T-cell (primary cell): Measurements from ENCODE around the gene HK3. TPM values are rescaled to one million over a fixed set of nuclear protein-coding genes. Genes with fewer than 3 reads are reported as not detected.

Experiments used
- ATAC-seq, 4 experiments: fragments of 200-7000 bp in 3 of 4; fragments of 150-1000 bp in 1 of 4; cut with Tn5 transposase; replicated peaks in 1 of 4; 1 replicate in 3 of 4; 2 replicates in 1 of 4; pipeline ENCODE4 v1.10.0; 2021; ENCODE audit warnings: moderate library complexity in 3 of 4, mild to moderate bottlenecking in 2 of 4, moderate number of reproducible peaks in 1 of 4
- CTCF ChIA-PET, 2 donors: fragments of 300-600 bp; sonication (Branson Sonifier 250); formaldehyde crosslinking; loops; one replicate each; lab custom pipeline; 2022; ENCODE audit warnings: antibody characterized with exemption in 2 of 2; lab: Charles Lee
- POLR2A ChIA-PET, 2 donors: fragments of 300-600 bp; sonication (Branson Sonifier 250); formaldehyde crosslinking; loops; one replicate each; lab custom pipeline; 2022; ENCODE audit warnings: antibody characterized with exemption in 2 of 2; lab: Charles Lee
- DNase-seq, 35 experiments: peaks; one replicate each; pipeline versions ENCODE4 v3.0.0 to v3.0.0-alpha.2; 2013 to 2023
- H3K27ac ChIP-seq: one replicate; pipeline ENCODE4 v1.5.1; 2013; ENCODE audit warnings: low read length
- H3K27me3 ChIP-seq, 2 experiments: replicated peaks in 1 of 2; 1 replicate in 1 of 2; 2 replicates in 1 of 2; pipeline versions ENCODE4 v1.6.1 to v1.7.0; 2013; ENCODE audit warnings: low read length in 1 of 2, mixed read lengths in 1 of 2; ENCODE audit not compliant: control insufficient read depth in 2 of 2, insufficient read depth in 2 of 2; ENCODE audit errors: extremely low read depth in 1 of 2
- H3K36me3 ChIP-seq, 2 donors: 1 replicate in 1 of 2; 2 replicates in 1 of 2; pipeline versions ENCODE4 v1.6.1 to v1.7.0; 2013; ENCODE audit warnings: low read length in 1 of 2; ENCODE audit not compliant: control insufficient read depth in 2 of 2, insufficient read depth in 1 of 2; ENCODE audit errors: extremely low read depth in 1 of 2
- H3K4me1 ChIP-seq, 2 experiments: 1 replicate in 1 of 2; 2 replicates in 1 of 2; pipeline versions ENCODE4 v1.6.1 to v1.7.0; 2013; ENCODE audit warnings: low read length in 2 of 2, mixed read lengths in 1 of 2; ENCODE audit not compliant: insufficient read depth in 2 of 2, control insufficient read depth in 1 of 2; ENCODE audit errors: extremely low read depth in 1 of 2
- H3K4me3 ChIP-seq, 2 donors: 1 replicate in 1 of 2; 2 replicates in 1 of 2; pipeline versions ENCODE4 v1.5.1 to v1.7.0; 2013; ENCODE audit warnings: mild to moderate bottlenecking in 2 of 2, low read length in 1 of 2, moderate library complexity in 1 of 2; ENCODE audit not compliant: control insufficient read depth in 1 of 2; ENCODE audit errors: extremely low read depth in 1 of 2
- H3K9me3 ChIP-seq: 2 replicates; pipeline ENCODE4 v1.7.0; 2013
- H3K27ac Mint-ChIP-seq, 2 donors: one replicate each; pipeline ENCODE4 v1.8.0; 2020 to 2021; ENCODE audit warnings: mild to moderate bottlenecking in 2 of 2, mixed read lengths in 2 of 2
- H3K27me3 Mint-ChIP-seq, 2 donors: one replicate each; pipeline ENCODE4 v1.8.0; 2021 to 2022; ENCODE audit warnings: mixed read lengths in 2 of 2
- H3K36me3 Mint-ChIP-seq: one replicate; pipeline ENCODE4 v1.8.0; 2021; ENCODE audit warnings: mixed read lengths
- H3K4me1 Mint-ChIP-seq, 3 donors: one replicate each; pipeline ENCODE4 v1.8.0; 2020 to 2022; ENCODE audit warnings: mixed read lengths in 3 of 3, mild to moderate bottlenecking in 1 of 3
- H3K4me3 Mint-ChIP-seq, 3 donors: one replicate each; pipeline ENCODE4 v1.8.0; 2020 to 2022; ENCODE audit warnings: mild to moderate bottlenecking in 3 of 3, mixed read lengths in 3 of 3, moderate library complexity in 3 of 3
- H3K9me3 Mint-ChIP-seq, 3 donors: one replicate each; pipeline ENCODE4 v1.8.0; 2020 to 2022; ENCODE audit warnings: mixed read lengths in 3 of 3
- WGBS: methylation state at CpG from one replicate; pipeline ENCODE4 v1.1.5; 2013; ENCODE audit warnings: missing lambda C conversion rate; ENCODE audit not compliant: insufficient coverage; 5-methylcytosine and 5-hydroxymethylcytosine counted together
- total RNA-seq, 35 experiments: library from RNA in 6 of 35; stranded (reverse) in 6 of 35; fragments of 120-200 nt in 1 of 35; gene quantifications; one replicate each; pipeline versions ENCODE4 v1.2.1 to v1.2.4 and lab custom pipeline; 2013 to 2026

Gene HK3
- total RNA-seq, 5 donors from 2014 or later (not counting 1 experiment from before 2014, with no cell fraction given) = 0.16 to 0.85 (median 0.44) TPM

GRCh38 chr5:176900780-176901204 is 1.6 kb upstream of the HK3 start:
- ChIA-PET POLR2A (no interaction called here), CTCF (no interaction called here)
- Histone ChIP-seq H3K36me3 (peaks cover 8 to 34% of the 10 kb centered on the region in 2 donors), H3K4me1 (peaks cover 5 to 9% of the 10 kb centered on the region in 2 experiments), H3K9me3 (no peaks in the 10 kb centered on the region), H3K4me3 (no peak overlapping the region), H3K27ac (no peak overlapping the region), H3K27me3 (peaks cover 0 to 3% of the 10 kb centered on the region in 2 experiments)
- Mint-ChIP-seq H3K9me3 (no peaks in the 10 kb centered on the region), H3K27me3 (no peaks in the 10 kb centered on the region), H3K4me1 (peaks cover 10 to 13% (median 12%) of the 10 kb centered on the region in 3 donors), H3K36me3 (peaks cover 27% of the 10 kb centered on the region), H3K4me3 (no peak overlapping the region), H3K27ac (no peak overlapping the region)
- ATAC-seq = no peak
- no peak for DNase-seq
- WGBS = 94% methylated on average over 2 of the region's 7 CpGs

DNA sequence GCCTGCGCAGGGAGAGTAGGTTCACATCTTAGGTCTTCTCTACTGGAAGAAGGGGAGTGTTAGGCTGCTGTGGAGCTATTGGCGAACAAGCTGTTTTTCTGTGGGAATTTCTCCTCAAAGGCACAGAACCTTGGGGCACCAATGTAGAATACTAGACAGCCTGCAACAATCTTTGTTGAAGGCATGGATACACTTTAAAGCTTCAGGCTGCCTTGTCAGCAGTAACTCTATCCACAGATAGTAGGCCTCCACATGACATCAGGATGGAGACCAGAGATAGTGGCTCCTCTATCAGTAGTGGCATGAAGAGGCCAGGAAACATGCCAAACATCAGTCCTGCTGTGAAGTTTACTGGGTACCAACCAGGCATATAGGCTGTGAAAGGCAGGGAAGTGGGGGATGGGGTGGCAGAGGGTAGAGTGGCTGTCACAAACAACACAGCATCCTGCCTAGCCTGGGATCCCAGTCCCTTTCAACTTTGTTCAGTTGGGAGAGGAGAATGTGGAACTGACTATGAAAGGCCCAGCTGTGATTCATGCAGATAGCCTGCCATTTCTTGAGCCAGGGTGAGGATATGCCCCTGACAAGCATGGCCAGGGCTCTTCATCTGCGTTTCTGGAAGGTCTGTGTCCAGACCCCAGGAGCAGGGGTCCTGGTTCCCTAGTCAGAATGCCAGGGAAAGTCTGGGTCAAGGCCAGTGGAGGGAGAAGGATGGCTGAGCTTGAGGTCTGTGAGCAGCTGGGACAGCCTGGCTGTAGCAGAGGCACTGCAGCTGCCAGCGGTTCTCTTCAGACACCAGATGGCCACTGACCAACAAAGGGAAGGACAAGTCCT is 1.0 kb upstream of the HK3 start:
- H3K36me3 ChIP-seq = peaks cover 8 to 27% of the 10 kb centered on the region in 2 donors
- Mint-ChIP-seq H3K36me3 (peaks cover 21% of the 10 kb centered on the region), H3K4me3 (no peak overlapping the region), H3K4me1 (peaks cover 10 to 13% (median 12%) of the 10 kb centered on the region in 3 donors), H3K27me3 (no peaks in the 10 kb centered on the region), H3K9me3 (no peaks in the 10 kb centered on the region), H3K27ac (no peak overlapping the region)
- no peak overlapping the region for H3K27ac ChIP-seq
- ChIA-PET POLR2A (interaction anchor here in 1 of 2 donors (1.0 kb wide), 1 partner anchor 1513 kb away, joined by 3 read pairs; no protein-coding TSS in a partner anchor), CTCF (no interaction called here)
- peaks cover 0 to 3% of the 10 kb centered on the region in 2 experiments for H3K27me3 ChIP-seq
- H3K4me3 ChIP-seq = no peak overlapping the region
- no peak for DNase-seq
- peak in 1 of 4 experiments; percentile 29 for ATAC-seq
- H3K4me1 ChIP-seq = peaks cover 5 to 9% of the 10 kb centered on the region in 2 experiments
- H3K9me3 ChIP-seq = no peaks in the 10 kb centered on the region
- WGBS = 100% methylated on average over 3 of the region's 4 CpGs

DNA sequence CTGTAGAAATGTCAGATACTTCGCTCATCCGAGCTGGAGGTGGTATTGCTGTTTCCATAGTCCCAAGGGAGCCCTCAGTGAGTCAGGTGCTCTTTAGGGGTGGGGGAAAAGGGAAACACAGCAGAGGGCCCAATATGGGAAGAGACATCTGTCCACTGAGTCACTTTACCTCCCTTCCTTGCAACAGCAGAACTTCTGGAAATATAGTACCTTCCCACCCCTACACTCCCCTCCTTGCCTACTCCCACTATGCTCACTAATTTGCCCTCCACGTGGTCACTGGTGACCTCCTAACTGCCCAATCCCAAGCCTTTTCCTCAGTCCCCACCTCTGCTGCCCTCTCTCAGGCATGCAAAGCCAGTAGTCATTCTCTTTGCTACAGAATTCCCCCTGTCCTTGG is 1.9 kb downstream of the HK3 start:
- H3K27ac Mint-ChIP-seq = no peak overlapping the region
- peaks cover 2% of the 10 kb centered on the region for H3K36me3 Mint-ChIP-seq
- H3K4me3 ChIP-seq = no peak overlapping the region
- POLR2A ChIA-PET = no interaction called here
- no peaks in the 10 kb centered on the region for H3K9me3 ChIP-seq
- H3K9me3 Mint-ChIP-seq = no peaks in the 10 kb centered on the region
- peaks cover 0 to under 1% of the 10 kb centered on the region in 2 donors for H3K36me3 ChIP-seq
- CTCF ChIA-PET = no interaction called here
- no peak overlapping the region for H3K27ac ChIP-seq
- peaks cover 0 to 7% of the 10 kb centered on the region in 2 experiments for H3K27me3 ChIP-seq
- 20% methylated on average over 1 of the region's 3 CpGs for WGBS
- DNase-seq (no peak), ATAC-seq (no peak)
- peaks cover 10 to 13% (median 12%) of the 10 kb centered on the region in 3 donors for H3K4me1 Mint-ChIP-seq
- H3K4me1 ChIP-seq = peaks cover 5 to 9% of the 10 kb centered on the region in 2 experiments
- no peak overlapping the region for H3K4me3 Mint-ChIP-seq
- no peaks in the 10 kb centered on the region for H3K27me3 Mint-ChIP-seq

DNA sequence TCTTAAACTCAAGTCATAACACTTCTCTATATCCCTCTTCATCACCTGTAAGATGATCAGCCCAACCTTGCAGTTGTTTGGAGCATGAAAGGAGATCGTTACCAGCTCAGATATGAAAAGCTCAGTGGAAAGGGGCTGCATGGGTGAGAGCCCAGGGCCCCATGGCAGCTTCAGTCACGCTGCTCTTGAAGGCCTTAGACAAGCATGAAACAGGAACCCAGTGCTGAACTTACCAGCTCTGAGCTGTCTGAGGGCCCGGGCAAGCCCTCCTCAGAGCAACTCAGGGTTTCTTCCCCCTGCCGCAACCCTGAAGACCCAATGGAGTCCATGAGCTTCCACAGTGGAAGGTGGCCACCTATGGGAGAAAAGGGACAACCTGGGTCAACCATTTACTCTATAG is 3.3 kb downstream of the HK3 start:
- WGBS = 75% methylated on average over 2 of the region's 4 CpGs
- no peak for ATAC-seq
- Histone ChIP-seq H3K36me3 (no peaks in the 10 kb centered on the region), H3K4me3 (no peak overlapping the region), H3K27me3 (peaks cover 0 to 15% of the 10 kb centered on the region in 2 experiments), H3K27ac (no peak overlapping the region), H3K4me1 (peaks cover 5 to 9% of the 10 kb centered on the region in 2 experiments), H3K9me3 (no peaks in the 10 kb centered on the region)
- no peaks in the 10 kb centered on the region for H3K36me3 Mint-ChIP-seq
- H3K4me1 Mint-ChIP-seq = peaks cover 10 to 13% (median 12%) of the 10 kb centered on the region in 3 donors
- peaks cover 2 to 9% of the 10 kb centered on the region in 2 donors for H3K27me3 Mint-ChIP-seq
- H3K4me3 Mint-ChIP-seq = no peak overlapping the region
- CTCF ChIA-PET = interaction anchor here in 1 of 2 donors (0.6 kb wide), 1 partner anchor 1058 kb away, joined by 5 read pairs; no protein-coding TSS in a partner anchor
- H3K27ac Mint-ChIP-seq = no peak overlapping the region
- POLR2A ChIA-PET = no interaction called here
- no peaks in the 10 kb centered on the region for H3K9me3 Mint-ChIP-seq
- no peak for DNase-seq

GRCh38 chr5:176894298-176894697 is 4.8 kb downstream of the HK3 start:
- Histone ChIP-seq H3K27me3 (peaks cover 0 to 26% of the 10 kb centered on the region in 2 experiments), H3K27ac (no peak overlapping the region), H3K4me3 (no peak overlapping the region), H3K4me1 (peaks cover 3 to 4% of the 10 kb centered on the region in 2 experiments), H3K9me3 (no peaks in the 10 kb centered on the region), H3K36me3 (no peaks in the 10 kb centered on the region)
- H3K4me3 Mint-ChIP-seq = no peak overlapping the region
- DNase-seq = no peak
- no peak for ATAC-seq
- H3K27ac Mint-ChIP-seq = no peak overlapping the region
- H3K4me1 Mint-ChIP-seq = peaks cover 4 to 8% (median 5%) of the 10 kb centered on the region in 3 donors
- H3K36me3 Mint-ChIP-seq = no peaks in the 10 kb centered on the region
- ChIA-PET POLR2A (no interaction called here), CTCF (no interaction called here)
- H3K9me3 Mint-ChIP-seq = no peaks in the 10 kb centered on the region
- H3K27me3 Mint-ChIP-seq = peaks cover 2 to 9% of the 10 kb centered on the region in 2 donors
- 88% methylated on average over 6 of the region's 6 CpGs for WGBS

- H3K4me3 Mint-ChIP-seq = no peak overlapping the region
- H3K4me1 ChIP-seq = peaks cover 0 to 4% of the 10 kb centered on the region in 2 experiments
These were observed 6.5 kb downstream of the HK3 start for GRCh38 chr5:176892663-176893062.

More at GRCh38 chr5:176892663-176893062, 6.5 kb downstream of the HK3 start:
- POLR2A ChIA-PET = no interaction called here
- H3K4me1 Mint-ChIP-seq = no peaks in the 10 kb centered on the region
- Histone ChIP-seq H3K9me3 (no peaks in the 10 kb centered on the region), H3K4me3 (no peak overlapping the region), H3K27me3 (peaks cover 0 to 31% of the 10 kb centered on the region in 2 experiments), H3K27ac (no peak overlapping the region), H3K36me3 (no peaks in the 10 kb centered on the region)
- no peaks in the 10 kb centered on the region for H3K36me3 Mint-ChIP-seq
- peaks cover 2 to 9% of the 10 kb centered on the region in 2 donors for H3K27me3 Mint-ChIP-seq
- WGBS = no CpG with 5 or more reads among the region's 3 CpGs
- ATAC-seq (no peak), DNase-seq (peak in 1 of 35 experiments; percentile 9)
- no peaks in the 10 kb centered on the region for H3K9me3 Mint-ChIP-seq
- CTCF ChIA-PET = interaction anchor here in 1 of 2 donors (0.6 kb wide), 1 partner anchor 31 kb away, joined by 3 read pairs; no protein-coding TSS in a partner anchor
- H3K27ac Mint-ChIP-seq = no peak overlapping the region
